ENCODE results near the gene CFAP58.

DNA sequence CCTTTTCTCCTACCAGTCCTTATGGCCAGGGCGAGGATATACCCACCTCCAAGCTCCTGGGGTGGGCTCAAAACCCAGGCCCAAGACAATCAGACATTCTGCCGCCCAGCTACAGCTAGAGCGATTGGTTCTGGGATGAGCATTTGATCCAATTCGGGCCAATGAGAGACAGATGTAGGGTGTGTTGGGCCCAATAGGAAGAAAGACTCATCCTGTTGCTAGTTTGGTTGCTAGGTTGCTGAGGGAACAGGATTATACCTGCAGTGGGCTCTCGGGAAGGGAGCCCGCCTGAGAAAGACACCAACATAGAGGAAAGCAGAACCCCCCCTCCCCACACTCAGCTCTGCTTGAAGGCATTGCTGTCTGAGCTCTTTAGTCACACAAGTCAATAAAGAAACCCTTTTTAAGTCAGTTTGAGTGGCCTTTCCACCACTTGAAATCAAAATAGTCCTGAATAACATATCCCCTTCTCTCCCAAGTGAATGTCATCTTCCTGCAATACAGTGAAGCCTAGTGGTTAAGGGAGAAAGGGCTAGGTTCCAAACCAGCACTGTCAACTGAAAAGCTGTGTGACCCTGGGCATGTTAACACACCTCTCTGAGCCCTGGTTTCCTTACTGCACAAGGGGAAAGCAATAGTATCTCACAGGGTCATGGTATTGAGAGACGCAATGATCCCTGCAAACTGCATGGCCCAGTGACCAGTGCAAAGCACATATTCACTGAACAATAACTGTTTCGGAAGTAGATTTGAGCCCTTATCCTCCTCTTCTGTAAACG is 37.1 kb upstream of the CFAP58 start:
- no peak for TF ChIP-seq CTCF (IDR thresholded peaks at IDR 0.05)
- no peak for TF ChIP-seq ZFX (IDR thresholded peaks at IDR 0.05; ENCODE audit: borderline replicate concordance)
